ENCODE data around the gene NUP50.

The NUP50 gene

GRCh38 chr22:45194686-45195085 lies 31.0 kb downstream of the NUP50 start:
- no peak for DNase-seq (ENCODE audit: low read depth in 2 of 2)

GRCh38 chr22:45195616-45196015 lies 31.9 kb downstream of the NUP50 start:
- DNase-seq (ENCODE audit: low read depth in 2 of 2): no peak

- no peak for DNase-seq (ENCODE audit: low read depth in 2 of 2)
Measured at GRCh38 chr22:45196308-45196707, 32.6 kb downstream of the NUP50 start.

GRCh38 chr22:45196926-45197605 lies 33.3 kb downstream of the NUP50 start:
- no peak for DNase-seq (ENCODE audit: low read depth in 2 of 2)

- no peak for DNase-seq (ENCODE audit: low read depth in 2 of 2)
Measured at GRCh38 chr22:45197606-45198462, 34.1 kb downstream of the NUP50 start.

GRCh38 chr22:45198463-45198795 lies 34.7 kb downstream of the NUP50 start:
- DNase-seq (ENCODE audit: low read depth in 2 of 2): no peak

- no peak for DNase-seq (ENCODE audit: low read depth in 2 of 2)
Measured at GRCh38 chr22:45199723-45200122, 36.0 kb downstream of the NUP50 start.

GRCh38 chr22:45200230-45200629 lies 36.5 kb downstream of the NUP50 start:
- no peak for DNase-seq (ENCODE audit: low read depth in 2 of 2)

GRCh38 chr22:45200860-45201511 lies 37.3 kb downstream of the NUP50 start:
- no peak for DNase-seq (ENCODE audit: low read depth in 2 of 2)

GRCh38 chr22:45201678-45202332 lies 38.1 kb downstream of the NUP50 start:
- no peak for DNase-seq (ENCODE audit: low read depth in 2 of 2)

- DNase-seq (ENCODE audit: low read depth in 2 of 2): no peak
Measured at GRCh38 chr22:45202333-45203149, 38.8 kb downstream of the NUP50 start.

GRCh38 chr22:45203150-45203951 lies 39.6 kb downstream of the NUP50 start:
- no peak for DNase-seq (ENCODE audit: low read depth in 2 of 2)

- DNase-seq (ENCODE audit: low read depth in 2 of 2): no peak
Measured at GRCh38 chr22:45204241-45204640, 40.5 kb downstream of the NUP50 start.

GRCh38 chr22:45204819-45205218 lies 41.1 kb downstream of the NUP50 start:
- DNase-seq (ENCODE audit: low read depth in 2 of 2): no peak

- DNase-seq (ENCODE audit: low read depth in 2 of 2): no peak
Measured at GRCh38 chr22:45205276-45205925, 41.7 kb downstream of the NUP50 start.

- no peak for DNase-seq (ENCODE audit: low read depth in 2 of 2)
Measured at GRCh38 chr22:45206233-45206632, 42.5 kb downstream of the NUP50 start.

GRCh38 chr22:45207533-45207932 lies 43.8 kb downstream of the NUP50 start:
- DNase-seq (ENCODE audit: low read depth in 2 of 2): no peak

- no peak for DNase-seq (ENCODE audit: low read depth in 2 of 2)
Measured at GRCh38 chr22:45207981-45208664, 44.4 kb downstream of the NUP50 start.

GRCh38 chr22:45208696-45208992 lies 44.9 kb downstream of the NUP50 start:
- no peak for DNase-seq (ENCODE audit: low read depth in 2 of 2)
